ENCODE data around the gene POLR2I. TPM values are rescaled to one million over a fixed set of nuclear protein-coding genes. Genes with fewer than 3 reads are reported as not detected.

Gene POLR2I
- total RNA-seq, 1 experiment from 2014 or later: 250 TPM

DNA sequence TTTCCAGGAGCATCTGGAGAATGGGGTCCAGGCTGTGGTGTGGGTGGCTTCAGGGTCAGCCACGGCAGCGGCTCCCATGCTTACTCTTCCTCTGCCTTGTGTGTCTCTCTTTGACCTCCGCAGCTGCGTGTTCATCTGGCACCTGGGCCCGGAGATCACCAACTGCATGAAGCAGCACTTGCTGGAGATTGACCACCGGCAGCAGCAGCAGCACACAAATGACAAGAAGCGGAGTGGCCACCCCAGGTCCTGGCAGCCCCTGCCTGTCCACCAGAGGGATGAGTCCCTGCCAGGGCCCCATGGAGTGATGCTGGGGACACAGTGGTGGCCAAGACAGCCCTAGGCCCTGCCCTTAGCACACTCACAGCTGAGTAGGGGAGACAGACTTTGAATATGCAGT lies 22.1 kb downstream of the POLR2I start:
- Histone ChIP-seq H3K9me3 (ENCODE audit: low read length) (no peaks in the 10 kb centered on the region), H3K9me2 (replicated peaks; ENCODE audit: low read length) (no peaks in the 10 kb centered on the region), H3K4me1 (ENCODE audit: insufficient read depth, low read length) (no peaks in the 10 kb centered on the region), H2AFZ (ENCODE audit: low read length) (no peak overlapping the region), H3K4me2 (ENCODE audit: low read length) (no peak overlapping the region), H4K20me1 (ENCODE audit: low read length) (no peaks in the 10 kb centered on the region), H3K27me3 (ENCODE audit: low read length) (no peaks in the 10 kb centered on the region), H3K4me3 (ENCODE audit: low read length) (no peak overlapping the region), H3K27ac (ENCODE audit: low read length) (no peak overlapping the region), H3K79me2 (ENCODE audit: low read length) (no peaks in the 10 kb centered on the region), H3K36me3 (ENCODE audit: low read depth, low read length) (peaks cover 4% of the 10 kb centered on the region), H3F3A (ENCODE audit: low read length, unreplicated experiment) (no peaks in the 10 kb centered on the region), H3K9ac (ENCODE audit: low read length) (no peak overlapping the region)
- CTCF ChIA-PET: no interaction called here
- POLR2A ChIA-PET (ENCODE audit: unreplicated experiment): no interaction called here
- BruUV-seq (replicated peaks): no TSS peak
- intact Hi-C loops (cut with micrococcal nuclease): no loop called here
- no peak for ATAC-seq
- no peak for DNase-seq
- TF ChIP-seq EZH2phosphoT487 (IDR thresholded peaks at IDR 0.05; ENCODE audit: borderline replicate concordance, low read length) (no peak), EZH2 (IDR thresholded peaks at IDR 0.05; ENCODE audit: low read length, unreplicated experiment) (no peak)
- TF ChIP-seq, protein P1, sequence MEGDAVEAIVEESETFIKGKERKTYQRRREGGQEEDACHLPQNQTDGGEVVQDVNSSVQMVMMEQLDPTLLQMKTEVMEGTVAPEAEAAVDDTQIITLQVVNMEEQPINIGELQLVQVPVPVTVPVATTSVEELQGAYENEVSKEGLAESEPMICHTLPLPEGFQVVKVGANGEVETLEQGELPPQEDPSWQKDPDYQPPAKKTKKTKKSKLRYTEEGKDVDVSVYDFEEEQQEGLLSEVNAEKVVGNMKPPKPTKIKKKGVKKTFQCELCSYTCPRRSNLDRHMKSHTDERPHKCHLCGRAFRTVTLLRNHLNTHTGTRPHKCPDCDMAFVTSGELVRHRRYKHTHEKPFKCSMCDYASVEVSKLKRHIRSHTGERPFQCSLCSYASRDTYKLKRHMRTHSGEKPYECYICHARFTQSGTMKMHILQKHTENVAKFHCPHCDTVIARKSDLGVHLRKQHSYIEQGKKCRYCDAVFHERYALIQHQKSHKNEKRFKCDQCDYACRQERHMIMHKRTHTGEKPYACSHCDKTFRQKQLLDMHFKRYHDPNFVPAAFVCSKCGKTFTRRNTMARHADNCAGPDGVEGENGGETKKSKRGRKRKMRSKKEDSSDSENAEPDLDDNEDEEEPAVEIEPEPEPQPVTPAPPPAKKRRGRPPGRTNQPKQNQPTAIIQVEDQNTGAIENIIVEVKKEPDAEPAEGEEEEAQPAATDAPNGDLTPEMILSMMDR (conservative IDR thresholded peaks at IDR 0.05; ENCODE audit: low read depth, low read length): no peak

DNA sequence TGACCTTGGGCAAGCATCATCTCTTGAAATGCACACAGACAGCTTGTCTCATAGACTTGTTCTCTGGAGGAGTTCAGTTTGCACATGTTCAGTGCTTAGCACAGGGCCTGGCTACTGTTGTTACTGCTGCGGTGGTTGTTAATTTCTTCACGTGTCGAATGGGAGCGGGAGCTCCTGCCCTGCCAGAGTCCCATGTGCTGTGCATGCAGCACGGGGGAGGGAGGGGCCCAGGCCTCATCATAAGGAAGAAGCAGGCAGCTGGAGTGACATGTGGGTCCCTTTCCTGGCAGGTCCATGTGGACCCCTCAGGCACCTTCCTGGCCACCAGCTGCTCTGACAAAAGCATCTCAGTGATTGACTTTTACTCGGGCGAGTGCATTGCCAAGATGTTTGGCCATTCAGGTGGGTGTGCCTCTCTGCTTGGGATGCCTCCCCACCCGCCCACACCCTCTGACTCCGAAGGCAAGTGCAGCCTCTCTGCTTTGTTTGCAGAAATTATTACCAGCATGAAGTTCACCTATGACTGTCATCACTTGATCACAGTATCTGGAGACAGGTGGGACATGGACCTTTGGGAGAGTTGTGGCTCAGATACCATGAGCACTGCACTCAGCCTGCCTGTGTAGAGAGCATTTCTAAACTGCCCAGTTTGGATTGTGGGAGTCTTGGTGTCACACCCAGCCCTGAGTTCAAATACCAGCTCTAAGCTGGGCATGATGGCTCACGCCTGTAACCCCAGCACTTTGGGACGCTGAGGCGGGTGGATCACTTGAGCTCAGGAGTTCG lies 23.6 kb downstream of the POLR2I start:
- ChIA-PET CTCF (no interaction called here), POLR2A (ENCODE audit: unreplicated experiment) (no interaction called here)
- H4K20me1 ChIP-seq (ENCODE audit: low read length): no peaks in the 10 kb centered on the region
- no peak overlapping the region for H3K4me3 ChIP-seq (ENCODE audit: low read length)
- H2AFZ ChIP-seq (ENCODE audit: low read length): no peak overlapping the region
- H3K9me2 ChIP-seq (replicated peaks; ENCODE audit: low read length): no peaks in the 10 kb centered on the region
- no peak overlapping the region for H3K9ac ChIP-seq (ENCODE audit: low read length)
- BruUV-seq (replicated peaks): no TSS peak
- H3K4me2 ChIP-seq (ENCODE audit: low read length): no peak overlapping the region
- H3K27me3 ChIP-seq (ENCODE audit: low read length): no peaks in the 10 kb centered on the region
- H3K36me3 ChIP-seq (ENCODE audit: low read depth, low read length): peaks cover 4% of the 10 kb centered on the region
- H3F3A ChIP-seq (ENCODE audit: low read length, unreplicated experiment): no peaks in the 10 kb centered on the region
- ATAC-seq (no peak), DNase-seq (no peak)
- TF ChIP-seq, protein P1 (conservative IDR thresholded peaks at IDR 0.05; ENCODE audit: low read depth, low read length): no peak
- TF ChIP-seq EZH2 (IDR thresholded peaks at IDR 0.05; ENCODE audit: low read length, unreplicated experiment) (no peak), EZH2phosphoT487 (IDR thresholded peaks at IDR 0.05; ENCODE audit: borderline replicate concordance, low read length) (no peak)
- H3K9me3 ChIP-seq (ENCODE audit: low read length): no peaks in the 10 kb centered on the region
- no peak overlapping the region for H3K27ac ChIP-seq (ENCODE audit: low read length)
- H3K79me2 ChIP-seq (ENCODE audit: low read length): no peaks in the 10 kb centered on the region
- H3K4me1 ChIP-seq (ENCODE audit: insufficient read depth, low read length): no peaks in the 10 kb centered on the region
- intact Hi-C loops (cut with micrococcal nuclease): no loop called here

DNA sequence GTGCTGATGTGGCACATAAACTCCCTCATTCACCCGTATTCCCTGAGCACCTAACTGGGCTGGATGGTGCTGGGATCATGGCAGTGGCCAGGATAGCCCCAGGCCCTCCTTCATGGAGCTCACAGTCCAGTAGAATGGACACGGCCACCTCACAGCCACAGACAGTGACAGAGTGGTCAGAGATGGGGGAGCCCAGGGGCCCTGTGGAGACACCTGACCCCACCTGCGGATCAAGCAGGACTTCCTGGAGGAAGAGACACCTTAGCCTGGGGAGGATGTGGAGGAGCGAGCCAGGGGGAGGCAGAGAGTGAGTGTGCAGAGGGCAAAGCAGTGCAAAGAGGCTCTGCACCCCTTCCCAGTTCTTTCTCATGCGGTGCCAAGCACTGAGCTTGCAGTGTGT lies 24.8 kb downstream of the POLR2I start:
- TF ChIP-seq EZH2 (IDR thresholded peaks at IDR 0.05; ENCODE audit: low read length, unreplicated experiment) (no peak), EZH2phosphoT487 (IDR thresholded peaks at IDR 0.05; ENCODE audit: borderline replicate concordance, low read length) (no peak)
- TF ChIP-seq, protein P1 (conservative IDR thresholded peaks at IDR 0.05; ENCODE audit: low read depth, low read length): no peak
- Histone ChIP-seq H3K36me3 (ENCODE audit: low read depth, low read length) (peaks cover 4% of the 10 kb centered on the region), H3K4me2 (ENCODE audit: low read length) (no peak overlapping the region), H3K9ac (ENCODE audit: low read length) (no peak overlapping the region), H3K9me3 (ENCODE audit: low read length) (no peaks in the 10 kb centered on the region), H4K20me1 (ENCODE audit: low read length) (no peaks in the 10 kb centered on the region), H2AFZ (ENCODE audit: low read length) (no peak overlapping the region), H3K4me1 (ENCODE audit: insufficient read depth, low read length) (no peaks in the 10 kb centered on the region), H3K79me2 (ENCODE audit: low read length) (no peaks in the 10 kb centered on the region), H3F3A (ENCODE audit: low read length, unreplicated experiment) (no peaks in the 10 kb centered on the region), H3K9me2 (replicated peaks; ENCODE audit: low read length) (no peaks in the 10 kb centered on the region), H3K27ac (ENCODE audit: low read length) (no peak overlapping the region), H3K27me3 (ENCODE audit: low read length) (no peaks in the 10 kb centered on the region), H3K4me3 (ENCODE audit: low read length) (no peak overlapping the region)
- CTCF ChIA-PET: no interaction called here
- no TSS peak for BruUV-seq (replicated peaks)
- no peak for DNase-seq
- intact Hi-C loops (cut with micrococcal nuclease): no loop called here
- POLR2A ChIA-PET (ENCODE audit: unreplicated experiment): no interaction called here
- no peak for ATAC-seq

All from PC-3 (cell line).